PFSK-1 (cell line): ENCODE results near the gene CALHM6.

Experiments
- POLR2AphosphoS5 ChIP-seq: IDR thresholded peaks from 2 replicates; pipeline ENCODE4 v1.6.1; 2012; ENCODE audit warnings: low read depth, mild to moderate bottlenecking, control low read depth, low read length, moderate library complexity
- TAF1 ChIP-seq: IDR thresholded peaks from 2 replicates; pipeline ENCODE4 v1.6.1; 2012; ENCODE audit warnings: low read length, control low read depth, borderline replicate concordance; ENCODE audit not compliant: insufficient read depth

DNA sequence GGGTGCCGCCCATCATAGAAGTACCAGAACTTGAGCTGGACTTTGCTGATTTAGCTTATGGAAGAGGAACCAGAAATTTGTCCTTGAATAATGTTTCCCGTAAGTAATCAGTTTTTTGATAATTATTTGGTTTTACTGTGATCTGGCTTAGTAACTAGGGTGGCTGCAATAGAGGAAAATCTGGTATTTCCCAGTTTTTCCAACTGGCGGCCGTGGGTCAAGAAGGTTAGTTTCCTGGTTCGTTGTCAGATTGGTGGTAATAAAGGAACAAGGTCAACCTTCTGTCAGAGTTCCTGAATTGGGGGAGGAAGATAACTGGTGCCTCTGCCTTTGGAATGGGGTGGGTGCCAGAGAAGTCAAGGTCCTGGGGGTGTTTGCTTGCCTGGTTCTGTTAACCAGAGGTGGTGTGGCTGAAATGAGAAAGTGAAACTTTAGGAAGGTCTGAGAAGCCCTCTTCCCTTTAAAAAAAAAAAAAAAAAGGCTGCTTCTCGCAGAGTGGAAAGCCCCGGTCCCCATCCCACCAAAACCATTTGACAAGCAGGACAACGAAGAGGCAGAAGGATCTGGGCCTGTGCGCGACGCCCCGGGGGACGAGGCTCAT lies at the start of gene CALHM6:
- TF ChIP-seq TAF1 (no peak), POLR2AphosphoS5 (no peak)
